K562 (cell line): ENCODE data around the gene DBNL.
"Not testable (repeated sequence)": the region's sequence is repeated elsewhere in the genome, so short reads cannot be mapped to it uniquely, and the experiment has no call there.

Experiments used
- PML ChIP-seq: IDR thresholded peaks from 2 replicates; pipeline ENCODE4 v1.6.1; 2012; ENCODE audit warnings: low read length, inconsistent platforms
- ZNF232 ChIP-seq: sonication (generic); formaldehyde crosslinking; IDR thresholded peaks from 2 replicates; pipeline ENCODE4 v1.8.0; 2022; ENCODE audit warnings: mild to moderate bottlenecking, missing genetic modification reagents

- TF ChIP-seq ZNF232 (CRISPR knock-in tag); PML: not testable (repeated sequence)
Measured at GRCh38 chr7:44037951-44038350, 6.6 kb upstream of the DBNL start.
